Neutrophil (primary cell): ENCODE data around the gene SLC27A3.

Experiments
- H3K27ac ChIP-seq: fragments of 200-600 bp; sonication (generic); 2 replicates; pipeline ENCODE4 v1.5.1; 2016; ENCODE audit warnings: mild to moderate bottlenecking, moderate library complexity
- H3K27me3 ChIP-seq: fragments of 200-600 bp; sonication (generic); 2 replicates; pipeline ENCODE4 v1.6.0; 2016; ENCODE audit warnings: mild to moderate bottlenecking
- H3K36me3 ChIP-seq: fragments of 200-600 bp; sonication (generic); 2 replicates; pipeline ENCODE4 v1.5.1; 2017
- H3K4me1 ChIP-seq, 2 experiments: fragments of 200-600 bp in 1 of 2; sonication (generic) in 1 of 2; 1 replicate in 1 of 2; 2 replicates in 1 of 2; pipeline versions ENCODE4 v1.5.1 to v1.6.1; 2013 to 2016; ENCODE audit warnings: low read depth in 1 of 2, low read length in 1 of 2, mild to moderate bottlenecking in 1 of 2, moderate library complexity in 1 of 2; ENCODE audit not compliant: control insufficient read depth in 1 of 2, insufficient read depth in 1 of 2
- H3K4me3 ChIP-seq, 2 experiments: fragments of 200-600 bp in 1 of 2; sonication (generic) in 1 of 2; 1 replicate in 1 of 2; 2 replicates in 1 of 2; pipeline ENCODE4 v1.5.1; 2013 to 2016; ENCODE audit warnings: low read depth in 1 of 2, low read length in 1 of 2, mild to moderate bottlenecking in 1 of 2, moderate library complexity in 1 of 2
- H3K9me3 ChIP-seq: fragments of 200-600 bp; sonication (generic); 2 replicates; pipeline ENCODE4 v1.5.1; 2016
- TF ChIP-seq, protein P1 (sequence below): fragments of 200-600 bp; sonication (generic); IDR thresholded peaks from 2 replicates; pipeline ENCODE4 v1.5.1; 2016; ENCODE audit warnings: antibody characterized with exemption

SLC27A3 gene

DNA sequence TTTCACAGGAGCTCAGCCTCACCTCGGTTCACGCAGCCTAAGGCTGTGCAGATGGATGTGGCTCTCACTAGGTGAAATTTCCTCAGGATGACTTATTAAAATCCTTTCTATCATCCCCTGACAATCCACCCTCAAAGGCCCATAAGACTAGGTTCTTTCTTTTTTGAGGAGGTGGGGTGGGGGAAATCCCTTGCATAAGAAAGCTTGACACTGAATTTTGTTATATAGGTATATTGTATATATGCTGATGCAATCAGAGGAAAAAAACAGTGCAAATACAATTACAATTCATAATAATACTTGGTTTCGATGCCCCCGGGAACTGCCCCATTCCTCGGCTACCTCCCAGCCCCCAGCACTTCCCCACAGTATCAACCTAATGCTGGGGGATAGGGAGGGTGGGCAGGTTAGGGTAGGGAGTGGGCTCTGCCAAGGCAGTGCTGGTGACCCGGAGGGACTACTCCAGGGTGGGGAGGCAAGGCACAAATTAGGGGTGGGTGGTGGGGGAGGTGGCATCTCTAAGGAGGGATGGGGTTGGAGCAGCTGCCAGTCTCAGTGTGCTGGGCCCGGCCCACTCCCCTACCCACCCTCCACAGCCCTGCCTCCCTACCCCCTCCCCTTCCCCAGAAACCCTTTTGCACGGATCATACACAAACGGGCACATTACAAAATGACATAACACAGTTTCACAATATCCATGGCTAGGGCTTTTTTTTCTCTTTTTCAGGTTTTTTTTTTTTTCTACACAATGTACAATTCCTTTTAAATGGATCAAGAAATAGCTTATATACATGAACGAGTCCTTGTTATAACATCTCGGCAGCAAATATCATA, 30.9 kb downstream of the SLC27A3 start:
- peaks cover 49% of the 10 kb centered on the region for H3K36me3 ChIP-seq
- H3K4me1 ChIP-seq = peaks cover 13 to 20% of the 10 kb centered on the region in 2 experiments
- peak overlapping the region; percentile 50 for H3K27ac ChIP-seq
- no peaks in the 10 kb centered on the region for H3K27me3 ChIP-seq
- H3K9me3 ChIP-seq = no peaks in the 10 kb centered on the region
- no peak overlapping the region for H3K4me3 ChIP-seq
- TF ChIP-seq, protein P1, sequence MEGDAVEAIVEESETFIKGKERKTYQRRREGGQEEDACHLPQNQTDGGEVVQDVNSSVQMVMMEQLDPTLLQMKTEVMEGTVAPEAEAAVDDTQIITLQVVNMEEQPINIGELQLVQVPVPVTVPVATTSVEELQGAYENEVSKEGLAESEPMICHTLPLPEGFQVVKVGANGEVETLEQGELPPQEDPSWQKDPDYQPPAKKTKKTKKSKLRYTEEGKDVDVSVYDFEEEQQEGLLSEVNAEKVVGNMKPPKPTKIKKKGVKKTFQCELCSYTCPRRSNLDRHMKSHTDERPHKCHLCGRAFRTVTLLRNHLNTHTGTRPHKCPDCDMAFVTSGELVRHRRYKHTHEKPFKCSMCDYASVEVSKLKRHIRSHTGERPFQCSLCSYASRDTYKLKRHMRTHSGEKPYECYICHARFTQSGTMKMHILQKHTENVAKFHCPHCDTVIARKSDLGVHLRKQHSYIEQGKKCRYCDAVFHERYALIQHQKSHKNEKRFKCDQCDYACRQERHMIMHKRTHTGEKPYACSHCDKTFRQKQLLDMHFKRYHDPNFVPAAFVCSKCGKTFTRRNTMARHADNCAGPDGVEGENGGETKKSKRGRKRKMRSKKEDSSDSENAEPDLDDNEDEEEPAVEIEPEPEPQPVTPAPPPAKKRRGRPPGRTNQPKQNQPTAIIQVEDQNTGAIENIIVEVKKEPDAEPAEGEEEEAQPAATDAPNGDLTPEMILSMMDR = no peak

DNA sequence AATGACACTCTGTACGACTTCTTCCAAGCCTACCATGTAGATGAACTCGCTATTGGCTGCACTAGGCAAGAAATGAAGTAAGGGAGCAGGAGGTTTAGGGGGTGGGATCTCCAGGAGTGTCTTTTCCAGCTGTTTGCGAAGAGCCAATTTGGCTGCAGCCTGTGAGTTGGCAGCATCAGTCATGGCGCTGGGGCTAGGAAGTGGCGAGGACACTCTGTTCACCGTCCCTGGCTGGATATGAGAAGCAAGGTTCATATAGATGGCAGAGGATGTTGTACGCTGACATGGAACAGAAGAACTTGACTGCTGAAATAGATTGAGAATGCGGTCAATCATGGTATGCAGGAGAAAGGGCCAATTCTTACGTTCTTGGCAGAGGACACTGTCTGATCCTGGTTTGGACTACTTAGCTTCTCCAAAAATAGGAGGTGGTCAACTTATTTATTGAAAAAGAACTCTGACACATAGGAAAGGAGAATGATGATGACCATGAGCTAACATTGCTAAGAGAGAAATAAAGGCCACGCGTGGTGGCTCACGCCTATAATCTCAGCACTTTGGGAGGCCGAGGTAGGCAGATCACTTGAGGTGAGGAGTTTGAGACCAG, 41.2 kb downstream of the SLC27A3 start:
- no peaks in the 10 kb centered on the region for H3K4me1 ChIP-seq
- no peak overlapping the region for H3K27ac ChIP-seq
- H3K27me3 ChIP-seq = no peaks in the 10 kb centered on the region
- H3K4me3 ChIP-seq = no peak overlapping the region
- H3K36me3 ChIP-seq = peaks cover 77% of the 10 kb centered on the region
- H3K9me3 ChIP-seq = no peaks in the 10 kb centered on the region
- TF ChIP-seq, protein P1 = no peak

DNA sequence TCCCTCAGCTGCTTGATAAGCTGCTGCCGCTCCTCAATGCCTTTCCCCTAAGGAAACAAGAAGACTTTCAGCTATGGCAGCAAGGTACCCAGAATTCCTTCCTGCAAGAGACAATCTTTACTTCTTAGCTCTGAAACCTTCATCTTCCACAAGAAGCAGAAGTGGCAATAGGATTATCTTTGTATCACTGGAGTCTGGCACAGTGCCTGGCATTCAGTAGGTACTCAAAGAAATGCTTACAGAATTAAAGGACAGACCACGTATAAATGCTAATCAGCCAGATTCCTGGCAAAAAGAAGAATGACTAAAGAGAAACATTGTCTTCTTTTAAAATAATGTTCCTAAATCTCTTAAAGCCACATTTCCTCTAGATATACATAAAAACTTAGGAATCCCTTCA, 43.7 kb downstream of the SLC27A3 start:
- peaks cover 54% of the 10 kb centered on the region for H3K36me3 ChIP-seq
- no peaks in the 10 kb centered on the region for H3K4me1 ChIP-seq
- no peak overlapping the region for H3K27ac ChIP-seq
- no peaks in the 10 kb centered on the region for H3K9me3 ChIP-seq
- no peak overlapping the region for H3K4me3 ChIP-seq
- no peaks in the 10 kb centered on the region for H3K27me3 ChIP-seq
- TF ChIP-seq, protein P1 = no peak

DNA sequence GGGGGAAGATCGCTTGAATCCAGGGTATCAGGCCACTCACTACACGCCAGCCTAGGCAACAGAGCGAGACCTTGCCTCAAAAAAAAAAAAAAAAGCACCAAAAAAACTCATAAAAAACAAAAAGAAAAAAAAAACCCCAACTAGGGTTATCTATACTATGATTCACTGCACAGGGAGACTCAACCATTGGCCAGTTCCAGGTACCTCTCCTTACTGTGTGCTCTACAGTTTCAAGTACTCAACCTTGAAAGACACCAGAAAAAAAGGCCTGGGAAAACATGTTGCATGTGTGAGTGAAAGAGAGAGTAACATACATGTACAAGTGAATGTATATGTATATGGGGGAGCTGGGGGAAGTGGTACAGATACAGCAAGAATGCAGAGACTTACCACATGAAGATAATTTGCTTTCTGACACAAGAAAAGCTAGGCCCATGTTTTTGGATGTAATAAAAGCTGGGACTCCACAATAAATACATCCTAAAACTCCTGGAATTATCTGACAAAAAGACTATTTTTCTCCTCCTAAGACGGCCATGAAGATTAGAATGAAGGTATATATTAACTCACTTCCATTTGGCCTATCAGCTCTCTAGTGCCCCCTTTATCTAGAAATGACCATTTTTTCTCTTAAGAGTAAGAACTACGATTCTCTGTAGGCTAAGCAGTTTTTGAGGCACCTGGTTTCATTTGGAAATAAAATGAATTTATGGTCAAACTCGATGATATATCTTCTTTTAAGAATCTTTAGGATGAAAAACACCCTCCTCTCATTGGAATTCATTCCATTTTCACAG, 52.2 kb downstream of the SLC27A3 start:
- no peaks in the 10 kb centered on the region for H3K4me1 ChIP-seq
- H3K36me3 ChIP-seq = peaks cover 50% of the 10 kb centered on the region
- no peak overlapping the region for H3K27ac ChIP-seq
- H3K27me3 ChIP-seq = no peaks in the 10 kb centered on the region
- H3K4me3 ChIP-seq = no peak overlapping the region
- TF ChIP-seq, protein P1 = no peak
- no peaks in the 10 kb centered on the region for H3K9me3 ChIP-seq
